SK-N-MC (cell line): ENCODE measurements around the gene HNRNPD.
"Not testable (repeated sequence)": the region's sequence is repeated elsewhere in the genome, so short reads cannot be mapped to it uniquely, and the experiment has no call there.

Source experiments
- DNase-seq: peaks from one replicate; pipeline ENCODE4 v3.0.0-alpha.2; 2011; ENCODE audit warnings: low read depth, low spot score
- H3K27ac ChIP-seq: fragments of 200-600 bp; sonication (generic); 2 replicates; pipeline ENCODE4 v1.5.1; 2016; ENCODE audit warnings: mixed run types
- H3K36me3 ChIP-seq: fragments of 200-600 bp; sonication (generic); 2 replicates; pipeline ENCODE4 v1.6.1; 2017; ENCODE audit warnings: antibody characterized with exemption, low read length, mixed read lengths; ENCODE audit not compliant: insufficient read depth
- H3K4me3 ChIP-seq: fragments of 200-600 bp; sonication (generic); 2 replicates; pipeline ENCODE4 v1.5.1; 2016
- H3K9ac ChIP-seq: fragments of 200-600 bp; sonication (generic); 2 replicates; pipeline ENCODE4 v1.8.0; 2017; ENCODE audit warnings: mixed run types, mixed read lengths; ENCODE audit not compliant: insufficient read length
- H3K9me3 ChIP-seq: fragments of 200-600 bp; sonication (generic); 2 replicates; pipeline ENCODE4 v1.6.1; 2017; ENCODE audit warnings: low read depth, mild to moderate bottlenecking, antibody characterized with exemption, low read length, moderate library complexity, mixed read lengths
- EZH2 ChIP-seq: fragments of 200-600 bp; sonication (generic); IDR thresholded peaks from one replicate; pipeline ENCODE4 v1.6.1; 2017; ENCODE audit warnings: antibody characterized with exemption
- FOXP2 ChIP-seq: optimal IDR thresholded peaks from 2 replicates; pipeline ENCODE3; 2011; ENCODE audit warnings: mild to moderate bottlenecking, moderate library complexity; ENCODE audit not compliant: insufficient read depth; ENCODE audit errors: extremely low read length, control extremely low read depth
- POLR2AphosphoS5 ChIP-seq: IDR thresholded peaks from 2 replicates; pipeline ENCODE4 v1.6.1; 2012; ENCODE audit warnings: mild to moderate bottlenecking, low read depth, low read length, borderline replicate concordance

The HNRNPD gene

DNA sequence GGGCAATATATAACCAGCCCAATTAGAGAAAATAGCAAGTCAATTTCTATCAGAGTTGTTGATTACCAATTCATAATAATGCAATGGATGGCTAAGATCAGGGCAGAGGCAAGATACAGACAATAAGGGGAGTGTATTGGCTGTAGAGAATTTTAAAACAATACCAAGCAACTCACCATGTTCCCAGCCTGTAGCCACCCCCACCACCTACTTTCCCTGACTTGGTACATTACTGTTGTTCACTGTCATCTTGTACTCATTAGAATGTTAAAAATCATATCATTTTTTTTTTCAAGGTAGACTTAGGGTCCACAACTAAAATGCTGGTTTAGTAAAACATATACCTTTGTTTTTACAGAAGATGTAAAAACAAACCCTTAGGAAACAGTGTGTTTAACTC is 27.7 kb downstream of the HNRNPD start:
- TF ChIP-seq POLR2AphosphoS5 = no peak
- TF ChIP-seq FOXP2 = no peak
- no peak for TF ChIP-seq EZH2
- Histone ChIP-seq H3K4me3 (no peak overlapping the region), H3K9me3 (no peaks in the 10 kb centered on the region), H3K9ac (no peak overlapping the region), H3K27ac (peak overlapping the region; percentile 35; the same call in 1 of the 2 replicates), H3K36me3 (peaks cover 51% of the 10 kb centered on the region)
- no peak for DNase-seq

DNA sequence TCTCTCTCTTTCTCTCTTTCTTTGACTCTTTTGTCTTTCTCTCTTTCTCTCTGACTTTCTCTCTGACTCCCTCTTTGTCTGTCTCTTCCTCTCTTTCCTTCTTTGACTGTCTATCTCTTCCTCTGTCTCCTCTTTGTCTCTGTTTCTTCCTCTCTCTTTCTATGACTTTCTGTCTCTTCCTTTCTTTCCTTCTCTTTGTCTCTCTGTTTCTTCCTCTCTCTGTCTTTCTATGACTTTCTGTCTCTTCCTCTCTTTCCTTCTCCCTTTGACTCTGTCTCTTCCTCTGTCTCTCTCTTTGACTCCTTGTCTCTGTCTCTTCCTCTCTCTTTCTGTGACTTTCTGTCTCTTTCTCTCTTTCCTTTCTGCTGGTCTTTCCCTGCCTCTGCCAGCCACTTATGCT is 38.7 kb downstream of the HNRNPD start:
- Histone ChIP-seq H3K9ac (no peak overlapping the region), H3K9me3 (no peaks in the 10 kb centered on the region), H3K4me3 (no peak overlapping the region), H3K36me3 (no peaks in the 10 kb centered on the region), H3K27ac (no peak overlapping the region)
- no peak for DNase-seq
- TF ChIP-seq FOXP2 (no peak), EZH2 (no peak), POLR2AphosphoS5 (no peak)

DNA sequence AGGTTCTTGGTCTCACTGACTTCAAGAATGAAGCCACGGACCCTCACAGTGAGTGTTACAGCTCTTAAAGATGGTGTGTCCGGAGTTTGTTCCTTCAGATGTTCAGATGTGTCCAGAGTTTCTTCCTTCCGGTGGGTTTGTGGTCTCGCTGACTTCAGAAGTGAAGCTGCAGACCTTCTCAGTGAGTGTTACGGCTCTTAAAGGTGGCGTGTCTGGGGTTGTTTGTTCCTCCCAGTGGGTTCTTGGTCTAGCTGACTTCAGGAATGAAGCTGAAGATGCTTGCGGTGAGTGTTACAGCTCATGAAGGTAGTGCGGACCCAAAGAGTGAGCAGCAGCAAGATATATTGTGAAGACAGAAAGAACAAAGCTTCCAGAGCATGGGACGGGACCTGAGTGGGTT is 40.1 kb downstream of the HNRNPD start:
- not testable (repeated sequence) for H3K9me3 ChIP-seq, H3K9ac ChIP-seq, DNase-seq, H3K36me3 ChIP-seq, H3K4me3 ChIP-seq, H3K27ac ChIP-seq

DNA sequence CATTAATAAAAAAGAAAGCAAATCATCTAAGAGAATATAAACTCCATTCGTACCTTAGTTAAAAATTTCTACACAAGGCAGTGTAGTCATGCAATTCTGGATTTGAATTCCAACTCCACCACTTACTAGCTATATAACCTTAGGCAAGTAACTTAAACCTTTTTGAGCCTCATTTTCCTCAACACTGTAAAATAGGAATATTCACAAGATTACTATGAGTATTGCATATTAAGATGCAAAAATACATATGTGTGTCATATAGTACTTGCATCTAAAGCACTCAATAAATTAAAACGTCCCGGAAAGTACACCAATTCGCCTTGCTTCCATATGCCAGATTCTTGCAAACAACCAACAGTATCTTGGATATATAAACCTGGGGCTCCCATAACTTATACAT is 42.0 kb downstream of the HNRNPD start:
- Histone ChIP-seq H3K36me3 (no peaks in the 10 kb centered on the region), H3K9me3 (no peaks in the 10 kb centered on the region), H3K4me3 (no peak overlapping the region), H3K9ac (no peak overlapping the region), H3K27ac (no peak overlapping the region)
- DNase-seq = no peak
- TF ChIP-seq POLR2AphosphoS5 = no peak
- TF ChIP-seq FOXP2 = no peak

DNA sequence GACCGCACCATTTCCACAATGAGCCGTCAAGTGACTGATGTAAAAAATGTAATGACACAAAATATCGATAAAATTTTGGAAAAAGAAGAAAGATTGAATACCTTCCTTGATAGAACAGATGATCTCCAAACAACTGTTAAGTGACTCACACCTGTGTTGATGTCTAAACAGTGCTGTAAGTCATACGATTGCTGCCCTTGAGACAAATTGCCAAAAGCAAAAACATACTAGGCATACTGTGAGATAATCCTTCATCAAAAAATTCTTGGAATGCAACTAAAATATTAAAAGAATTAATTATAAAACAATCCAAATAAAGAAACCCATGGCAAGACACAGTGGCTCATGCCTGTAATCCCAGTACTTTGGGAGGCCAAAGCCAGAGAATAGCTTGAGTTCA is 53.4 kb downstream of the HNRNPD start:
- Histone ChIP-seq H3K36me3 (no peaks in the 10 kb centered on the region), H3K27ac (no peak overlapping the region), H3K4me3 (no peak overlapping the region), H3K9ac (no peak overlapping the region), H3K9me3 (no peaks in the 10 kb centered on the region)
- no peak for DNase-seq
- no peak for TF ChIP-seq EZH2
- TF ChIP-seq FOXP2 = no peak
- no peak for TF ChIP-seq POLR2AphosphoS5

DNA sequence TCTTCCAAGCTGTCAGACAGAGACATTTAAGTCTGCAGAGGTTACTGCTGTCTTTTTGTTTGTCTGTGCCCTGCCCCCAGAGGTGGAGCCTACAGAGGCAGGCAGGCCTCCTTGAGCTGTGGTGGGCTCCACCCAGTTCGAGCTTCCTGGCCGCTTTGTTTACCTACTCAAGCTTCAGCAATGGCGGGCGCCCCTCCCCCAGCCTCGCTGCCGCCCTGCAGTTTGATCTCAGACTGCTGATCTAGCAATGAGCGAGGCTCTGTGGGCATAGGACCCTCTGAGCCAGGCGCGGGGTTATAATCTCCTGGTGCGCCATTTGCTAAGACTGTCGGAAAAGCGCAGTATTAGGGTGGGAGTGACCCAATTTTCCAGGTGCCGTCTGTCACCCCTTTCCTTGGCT is 70.7 kb downstream of the HNRNPD start:
- H3K27ac ChIP-seq, DNase-seq, H3K9ac ChIP-seq: not testable (repeated sequence)

More for the DNA sequence above, 70.7 kb downstream of the HNRNPD start:
- H3K4me3 ChIP-seq, H3K36me3 ChIP-seq, H3K9me3 ChIP-seq: not testable (repeated sequence)
